Lower leg skin (tissue), 3 donors: ENCODE measurements around the gene HSDL1.

Experiments used
- POLR2A ChIP-seq, 2 donors: fragments of 450-650 bp; IDR thresholded peaks; one replicate each; pipeline ENCODE4 v1.6.1; 2016 to 2017; ENCODE audit warnings: antibody characterized with exemption in 2 of 2, mild to moderate bottlenecking in 1 of 2, moderate library complexity in 1 of 2
- TF ChIP-seq, protein P1 (sequence below), 3 donors: fragments of 450-650 bp; IDR thresholded peaks; one replicate each; pipeline ENCODE4 v1.5.1; 2016; ENCODE audit warnings: antibody characterized with exemption in 3 of 3, mild to moderate bottlenecking in 3 of 3, moderate library complexity in 2 of 3

DNA sequence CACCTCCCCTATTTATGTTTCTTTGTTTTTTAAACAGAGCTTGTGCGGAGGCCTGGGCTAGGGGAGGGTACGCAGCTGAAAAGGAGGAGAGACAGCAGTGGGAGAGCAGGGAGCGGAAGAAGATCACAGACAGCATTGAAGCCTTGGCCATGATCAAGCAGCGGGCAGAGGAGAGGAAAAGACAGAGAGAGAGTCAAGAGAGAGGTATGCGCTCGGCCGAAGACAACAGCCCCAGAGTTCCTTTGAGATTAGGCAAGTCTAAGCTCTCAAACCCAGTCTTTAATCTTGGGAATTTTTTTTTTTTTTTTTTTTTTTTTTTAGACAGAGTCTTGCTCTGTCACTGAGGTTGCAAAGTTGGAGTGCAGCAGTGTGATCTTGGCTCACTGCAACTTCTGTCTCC, 20.8 kb upstream of the HSDL1 start:
- TF ChIP-seq POLR2A (IDR thresholded peaks at IDR 0.05) = no peak
- TF ChIP-seq, protein P1, sequence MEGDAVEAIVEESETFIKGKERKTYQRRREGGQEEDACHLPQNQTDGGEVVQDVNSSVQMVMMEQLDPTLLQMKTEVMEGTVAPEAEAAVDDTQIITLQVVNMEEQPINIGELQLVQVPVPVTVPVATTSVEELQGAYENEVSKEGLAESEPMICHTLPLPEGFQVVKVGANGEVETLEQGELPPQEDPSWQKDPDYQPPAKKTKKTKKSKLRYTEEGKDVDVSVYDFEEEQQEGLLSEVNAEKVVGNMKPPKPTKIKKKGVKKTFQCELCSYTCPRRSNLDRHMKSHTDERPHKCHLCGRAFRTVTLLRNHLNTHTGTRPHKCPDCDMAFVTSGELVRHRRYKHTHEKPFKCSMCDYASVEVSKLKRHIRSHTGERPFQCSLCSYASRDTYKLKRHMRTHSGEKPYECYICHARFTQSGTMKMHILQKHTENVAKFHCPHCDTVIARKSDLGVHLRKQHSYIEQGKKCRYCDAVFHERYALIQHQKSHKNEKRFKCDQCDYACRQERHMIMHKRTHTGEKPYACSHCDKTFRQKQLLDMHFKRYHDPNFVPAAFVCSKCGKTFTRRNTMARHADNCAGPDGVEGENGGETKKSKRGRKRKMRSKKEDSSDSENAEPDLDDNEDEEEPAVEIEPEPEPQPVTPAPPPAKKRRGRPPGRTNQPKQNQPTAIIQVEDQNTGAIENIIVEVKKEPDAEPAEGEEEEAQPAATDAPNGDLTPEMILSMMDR (IDR thresholded peaks at IDR 0.05) = no peak
